Calu3 (cell line): ENCODE results near the gene TBC1D10A. TPM values are rescaled to one million over a fixed set of nuclear protein-coding genes. Genes with fewer than 3 reads are reported as not detected.

Experiments
- BruUV-seq: library from RNA; stranded (reverse); fragments of 400-500 nt; replicated peaks from 2 replicates; lab custom pipeline; 2021; lab: Mats Ljungman, UMichigan
- CTCF ChIA-PET: fragments of 300-600 bp; sonication (Branson Sonifier 250); formaldehyde crosslinking; loops from one replicate; lab custom pipeline; 2022; ENCODE audit warnings: antibody characterized with exemption; lab: Charles Lee
- DNase-seq: peaks from one replicate; pipeline ENCODE4 v3.0.0; 2022
- H3K27ac Mint-ChIP-seq: one replicate; pipeline ENCODE4 v1.8.0; 2022; ENCODE audit warnings: mixed read lengths; ENCODE audit not compliant: unreplicated experiment
- H3K27me3 Mint-ChIP-seq: one replicate; pipeline ENCODE4 v1.8.0; 2022; ENCODE audit warnings: mixed read lengths; ENCODE audit not compliant: unreplicated experiment
- H3K36me3 Mint-ChIP-seq: one replicate; pipeline ENCODE4 v1.8.0; 2022; ENCODE audit warnings: mild to moderate bottlenecking, moderate library complexity, mixed read lengths; ENCODE audit not compliant: insufficient read depth, unreplicated experiment
- H3K4me1 Mint-ChIP-seq: one replicate; pipeline ENCODE4 v1.8.0; 2022; ENCODE audit warnings: mild to moderate bottlenecking, low read depth, mixed read lengths; ENCODE audit not compliant: unreplicated experiment
- H3K4me3 Mint-ChIP-seq: one replicate; pipeline ENCODE4 v1.8.0; 2022; ENCODE audit warnings: mild to moderate bottlenecking, low read depth, moderate library complexity, mixed read lengths; ENCODE audit not compliant: unreplicated experiment
- H3K9me3 Mint-ChIP-seq: one replicate; pipeline ENCODE4 v1.8.0; 2022; ENCODE audit warnings: low read depth, mixed read lengths; ENCODE audit not compliant: unreplicated experiment
- CTCF ChIP-seq: fragments of 200-600 bp; IDR thresholded peaks from one replicate; pipeline ENCODE4 v1.8.0; 2022; ENCODE audit warnings: antibody characterized with exemption; ENCODE audit not compliant: unreplicated experiment
- intact Hi-C: fragments of 100-400 bp; cut with micrococcal nuclease; formaldehyde crosslinking; loops from one replicate; pipeline ENCODE4 v1.10.0; 2022; ENCODE audit not compliant: unreplicated experiment
- total RNA-seq: library from RNA; stranded (reverse); gene quantifications from 2 replicates; pipeline ENCODE4 v1.2.3, GENCODE V29; 2022

The TBC1D10A gene
- total RNA-seq, 1 experiment from 2014 or later = 24.5 TPM

DNA sequence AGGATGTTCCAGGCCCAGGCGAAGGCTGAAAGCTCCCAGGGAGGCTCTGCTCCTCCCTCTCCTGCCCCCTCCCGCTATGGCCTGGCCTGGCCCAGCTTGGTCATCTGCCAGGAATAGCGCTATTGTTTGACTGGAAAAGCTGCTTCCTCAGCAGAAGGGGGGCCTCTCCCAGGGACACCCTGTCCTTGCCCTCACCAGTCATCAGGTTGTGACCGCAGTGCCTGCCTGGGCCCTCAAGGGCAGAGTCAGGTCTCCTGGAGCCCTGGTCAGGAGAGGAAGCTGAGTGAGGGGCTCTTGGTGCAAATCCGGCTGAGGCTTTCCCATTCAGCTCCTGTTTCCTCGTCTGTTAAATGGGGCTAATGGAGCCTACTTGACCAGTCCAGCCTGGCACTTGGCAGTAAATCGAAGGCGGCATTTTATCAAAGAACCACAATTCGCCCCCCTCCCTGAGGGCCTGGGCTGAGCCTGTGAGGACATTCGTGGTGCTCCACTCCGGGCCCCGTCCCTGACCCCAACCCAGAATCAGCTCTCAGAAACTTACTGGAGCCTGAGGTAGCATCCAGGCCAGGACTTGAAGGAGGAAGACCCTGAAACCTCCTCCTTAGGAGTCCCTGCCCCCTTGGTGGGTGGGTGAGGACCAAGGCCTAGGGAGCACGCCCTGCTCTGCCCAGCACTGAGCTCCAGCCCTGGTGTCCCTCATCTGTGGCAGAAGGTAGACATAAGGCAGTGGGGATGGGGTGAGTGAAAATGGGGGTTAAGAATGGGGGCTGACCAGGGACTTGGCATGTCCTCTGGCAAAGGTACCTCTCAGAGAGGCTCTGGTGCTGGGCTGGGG, 35.5 kb downstream of the TBC1D10A start:
- no peak overlapping the region for H3K4me3 Mint-ChIP-seq
- no peaks in the 10 kb centered on the region for H3K9me3 Mint-ChIP-seq
- DNase-seq = peak; percentile 69
- H3K27ac Mint-ChIP-seq = peak overlapping the region; percentile 68
- H3K36me3 Mint-ChIP-seq = peaks cover 61% of the 10 kb centered on the region
- peaks cover 10% of the 10 kb centered on the region for H3K4me1 Mint-ChIP-seq
- CTCF ChIA-PET = no interaction called here
- TF ChIP-seq CTCF = no peak
- H3K27me3 Mint-ChIP-seq = no peaks in the 10 kb centered on the region
- intact Hi-C loops = no loop called here
- no TSS peak for BruUV-seq

GRCh38 chr22:30290342-30291057, 36.2 kb downstream of the TBC1D10A start:
- peak overlapping the region; percentile 77 for H3K4me3 Mint-ChIP-seq
- DNase-seq = no peak
- CTCF ChIA-PET = interaction anchor here (0.6 to 3.5 kb wide), 4 partner anchors 8 to 37 kb away, joined by 3 to 65 read pairs (median 24); partner anchors contain the start of gene TBC1D10A
- peaks cover 58% of the 10 kb centered on the region for H3K36me3 Mint-ChIP-seq
- H3K9me3 Mint-ChIP-seq = no peaks in the 10 kb centered on the region
- H3K4me1 Mint-ChIP-seq = peaks cover 10% of the 10 kb centered on the region
- intact Hi-C loops = no loop called here
- H3K27me3 Mint-ChIP-seq = no peaks in the 10 kb centered on the region
- no TSS peak for BruUV-seq
- TF ChIP-seq CTCF = no peak
- H3K27ac Mint-ChIP-seq = peak overlapping the region; percentile 68

DNA sequence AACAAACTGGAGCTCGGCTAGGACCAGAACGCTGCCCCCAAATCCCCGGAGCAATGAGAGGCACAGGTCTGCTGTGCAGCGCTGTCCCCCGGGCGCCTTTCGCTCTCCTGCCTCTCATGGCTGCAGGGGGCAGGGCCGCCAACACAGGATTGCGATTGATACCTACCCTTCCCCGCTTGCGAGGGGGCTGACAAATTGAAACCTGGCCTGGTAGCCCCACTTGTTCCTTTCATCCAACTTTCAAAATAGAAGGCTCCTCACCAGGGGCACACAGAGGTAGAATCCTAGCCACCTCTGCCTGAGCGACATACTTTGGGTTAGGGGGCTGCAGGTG, 36.8 kb downstream of the TBC1D10A start:
- peaks cover 10% of the 10 kb centered on the region for H3K4me1 Mint-ChIP-seq
- no peaks in the 10 kb centered on the region for H3K27me3 Mint-ChIP-seq
- peak overlapping the region; percentile 77 for H3K4me3 Mint-ChIP-seq
- no peak for DNase-seq
- CTCF ChIA-PET = interaction anchor here (0.6 to 3.5 kb wide), 5 partner anchors 8 to 38 kb away, joined by 3 to 65 read pairs (median 4); partner anchors contain the start of gene TBC1D10A
- TF ChIP-seq CTCF = no peak
- H3K36me3 Mint-ChIP-seq = peaks cover 61% of the 10 kb centered on the region
- H3K9me3 Mint-ChIP-seq = no peaks in the 10 kb centered on the region
- no TSS peak for BruUV-seq
- H3K27ac Mint-ChIP-seq = peak overlapping the region; percentile 68
- intact Hi-C loops = loop anchor here (1.0 kb wide), 1 partner anchor 37 kb away; no protein-coding TSS in a partner anchor

DNA sequence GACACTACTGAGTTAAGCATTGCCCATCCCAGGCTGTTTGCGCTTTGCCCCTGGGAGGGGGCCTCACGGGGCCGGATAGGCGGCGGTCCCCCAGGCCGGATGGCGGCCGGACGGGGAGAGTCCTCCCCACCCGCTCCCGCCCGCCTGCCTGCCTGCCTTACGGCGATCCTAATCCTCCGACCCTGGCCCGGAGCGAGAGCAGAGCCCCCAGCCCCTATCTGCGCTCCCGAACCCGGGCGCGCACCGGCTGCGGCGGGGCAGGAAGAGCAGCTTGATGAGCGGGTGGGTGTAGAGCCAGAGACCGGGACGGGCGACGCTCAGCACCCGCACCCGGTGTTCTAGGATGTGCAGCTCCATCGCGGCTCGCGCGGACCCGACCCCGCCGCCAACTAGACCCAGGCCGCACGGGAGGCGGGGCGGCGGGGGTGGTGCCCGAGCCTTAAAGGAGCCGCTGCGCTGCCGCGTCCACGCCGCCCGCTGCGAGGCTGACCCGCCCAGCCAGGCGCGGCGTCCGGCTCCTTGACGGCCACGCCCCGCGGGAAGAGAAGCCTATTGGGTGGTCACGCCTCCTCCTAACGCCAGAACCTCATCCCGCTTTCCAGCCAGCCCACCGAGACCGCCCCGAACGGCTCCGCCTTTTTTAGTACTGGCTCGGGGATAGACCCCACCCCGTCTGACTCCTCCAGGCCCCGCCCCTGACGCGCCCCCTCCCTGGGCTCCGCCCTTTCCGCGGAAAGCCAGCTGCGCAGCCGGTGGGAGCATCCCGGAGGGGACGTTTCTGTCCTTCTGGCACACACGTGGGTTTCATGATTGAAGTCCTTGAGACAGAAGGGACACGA, 37.4 kb downstream of the TBC1D10A start, which contains the start of gene CASTOR1:
Gene CASTOR1 (minus strand): TSS at position 365 of the 839 bp plus-strand sequence. CDS start 8 bp downstream, at position 357.
- CTCF ChIA-PET = interaction anchor here (0.6 to 3.5 kb wide), 10 partner anchors 9 to 170 kb away, joined by 3 to 65 read pairs (median 6); partner anchors contain the start of genes RNF215 and TBC1D10A
- no TSS peak for BruUV-seq
- Mint-ChIP-seq H3K36me3 (peaks cover 67% of the 10 kb centered on the region), H3K27ac (peak within 1 kb of the TSS; percentile 68), H3K27me3 (no peaks in the 10 kb centered on the region), H3K4me1 (peaks cover 10% of the 10 kb centered on the region), H3K4me3 (peak within 1 kb of the TSS; percentile 77), H3K9me3 (no peaks in the 10 kb centered on the region)
- DNase-seq = peak; percentile 99
- intact Hi-C loops = loop anchor here (1.0 kb wide), 1 partner anchor 38 kb away; no protein-coding TSS in a partner anchor
- TF ChIP-seq CTCF = no peak
